Neutrophil (primary cell): ENCODE data around the gene RASA1.

Experiments used
- H3K27ac ChIP-seq: fragments of 200-600 bp; sonication (generic); 2 replicates; pipeline ENCODE4 v1.5.1; 2016; ENCODE audit warnings: mild to moderate bottlenecking, moderate library complexity
- H3K27me3 ChIP-seq: fragments of 200-600 bp; sonication (generic); 2 replicates; pipeline ENCODE4 v1.6.0; 2016; ENCODE audit warnings: mild to moderate bottlenecking
- H3K36me3 ChIP-seq: fragments of 200-600 bp; sonication (generic); 2 replicates; pipeline ENCODE4 v1.5.1; 2017
- H3K4me1 ChIP-seq, 2 experiments: fragments of 200-600 bp in 1 of 2; sonication (generic) in 1 of 2; 1 replicate in 1 of 2; 2 replicates in 1 of 2; pipeline versions ENCODE4 v1.5.1 to v1.6.1; 2013 to 2016; ENCODE audit warnings: low read depth in 1 of 2, low read length in 1 of 2, mild to moderate bottlenecking in 1 of 2, moderate library complexity in 1 of 2; ENCODE audit not compliant: control insufficient read depth in 1 of 2, insufficient read depth in 1 of 2
- H3K4me3 ChIP-seq, 2 experiments: fragments of 200-600 bp in 1 of 2; sonication (generic) in 1 of 2; 1 replicate in 1 of 2; 2 replicates in 1 of 2; pipeline ENCODE4 v1.5.1; 2013 to 2016; ENCODE audit warnings: low read depth in 1 of 2, low read length in 1 of 2, mild to moderate bottlenecking in 1 of 2, moderate library complexity in 1 of 2
- H3K9me3 ChIP-seq: fragments of 200-600 bp; sonication (generic); 2 replicates; pipeline ENCODE4 v1.5.1; 2016
- TF ChIP-seq, protein P1 (sequence below): fragments of 200-600 bp; sonication (generic); IDR thresholded peaks from 2 replicates; pipeline ENCODE4 v1.5.1; 2016; ENCODE audit warnings: antibody characterized with exemption

Gene RASA1

DNA sequence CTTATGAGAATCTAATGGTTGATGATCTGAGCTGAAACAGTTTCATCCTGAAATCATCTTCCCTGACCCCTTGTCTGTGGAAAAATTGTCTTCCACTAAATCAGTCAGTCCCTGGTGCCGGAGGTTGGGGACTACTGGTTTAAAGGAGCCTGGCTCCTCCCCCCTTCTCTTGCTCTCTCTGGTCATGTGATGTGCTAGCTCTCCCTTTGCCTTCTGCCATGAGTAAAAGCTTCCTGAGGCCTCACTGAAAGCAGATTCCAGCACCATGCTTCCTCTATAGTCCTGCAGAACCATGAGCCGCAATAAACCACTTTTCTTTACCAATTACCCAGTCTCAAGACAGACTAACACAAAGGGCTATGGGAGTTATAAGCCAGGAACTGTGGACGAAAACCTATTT lies 54.7 kb downstream of the RASA1 start:
- peak overlapping the region; percentile 1 for H3K27ac ChIP-seq
- no peaks in the 10 kb centered on the region for H3K27me3 ChIP-seq
- no peaks in the 10 kb centered on the region for H3K36me3 ChIP-seq
- H3K4me3 ChIP-seq, result no peak overlapping the region
- H3K9me3 ChIP-seq, result no peaks in the 10 kb centered on the region
- H3K4me1 ChIP-seq, result no peaks in the 10 kb centered on the region
- TF ChIP-seq, protein P1, sequence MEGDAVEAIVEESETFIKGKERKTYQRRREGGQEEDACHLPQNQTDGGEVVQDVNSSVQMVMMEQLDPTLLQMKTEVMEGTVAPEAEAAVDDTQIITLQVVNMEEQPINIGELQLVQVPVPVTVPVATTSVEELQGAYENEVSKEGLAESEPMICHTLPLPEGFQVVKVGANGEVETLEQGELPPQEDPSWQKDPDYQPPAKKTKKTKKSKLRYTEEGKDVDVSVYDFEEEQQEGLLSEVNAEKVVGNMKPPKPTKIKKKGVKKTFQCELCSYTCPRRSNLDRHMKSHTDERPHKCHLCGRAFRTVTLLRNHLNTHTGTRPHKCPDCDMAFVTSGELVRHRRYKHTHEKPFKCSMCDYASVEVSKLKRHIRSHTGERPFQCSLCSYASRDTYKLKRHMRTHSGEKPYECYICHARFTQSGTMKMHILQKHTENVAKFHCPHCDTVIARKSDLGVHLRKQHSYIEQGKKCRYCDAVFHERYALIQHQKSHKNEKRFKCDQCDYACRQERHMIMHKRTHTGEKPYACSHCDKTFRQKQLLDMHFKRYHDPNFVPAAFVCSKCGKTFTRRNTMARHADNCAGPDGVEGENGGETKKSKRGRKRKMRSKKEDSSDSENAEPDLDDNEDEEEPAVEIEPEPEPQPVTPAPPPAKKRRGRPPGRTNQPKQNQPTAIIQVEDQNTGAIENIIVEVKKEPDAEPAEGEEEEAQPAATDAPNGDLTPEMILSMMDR, result no peak

DNA sequence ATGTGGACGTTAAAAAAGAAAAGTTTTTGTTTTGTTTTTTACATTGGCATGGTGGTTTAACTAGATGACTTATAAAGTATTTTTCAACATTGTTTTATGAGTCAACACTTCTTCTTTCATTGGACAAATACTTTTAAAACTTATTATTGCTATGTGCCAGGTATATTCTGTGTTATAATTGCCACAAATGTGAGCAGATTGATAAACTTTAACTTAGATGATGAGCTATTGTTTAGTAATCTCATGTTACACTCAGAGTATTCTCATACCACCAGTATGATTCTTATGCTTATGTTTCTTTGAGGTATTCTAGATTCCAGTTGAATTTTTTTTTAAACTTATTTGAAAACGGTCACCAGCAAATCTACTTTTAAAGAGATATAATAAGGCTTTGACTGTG lies 60.3 kb downstream of the RASA1 start:
- Histone ChIP-seq H3K27ac (no peak overlapping the region), H3K27me3 (no peaks in the 10 kb centered on the region)
- TF ChIP-seq, protein P1, result no peak

DNA sequence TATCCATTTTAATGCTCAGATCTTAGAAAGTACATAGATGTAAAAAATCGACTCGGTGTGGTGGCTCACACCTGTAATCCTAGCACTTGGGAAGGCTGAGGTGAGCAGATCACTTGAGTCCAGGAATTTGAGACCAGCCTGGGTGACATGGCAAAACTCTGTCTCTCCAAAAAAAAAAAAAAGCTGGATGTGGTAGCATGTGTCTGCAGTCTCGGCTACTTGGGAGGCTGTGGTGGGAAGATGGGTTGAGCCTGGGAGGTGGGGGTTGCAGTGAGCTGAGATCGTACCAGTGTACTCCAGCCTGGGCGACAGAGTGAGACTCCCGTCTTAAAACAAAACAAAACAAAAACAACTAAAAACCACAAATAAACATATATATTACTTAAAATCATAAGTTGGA lies 61.4 kb downstream of the RASA1 start:
- Histone ChIP-seq H3K9me3 (no peaks in the 10 kb centered on the region), H3K36me3 (peaks cover 15% of the 10 kb centered on the region), H3K4me1 (no peaks in the 10 kb centered on the region), H3K4me3 (no peak overlapping the region), H3K27me3 (no peaks in the 10 kb centered on the region), H3K27ac (no peak overlapping the region)
- TF ChIP-seq, protein P1, result no peak

More for the DNA sequence above, 60.3 kb downstream of the RASA1 start:
- H3K9me3 ChIP-seq, result no peaks in the 10 kb centered on the region
- no peak overlapping the region for H3K4me3 ChIP-seq
- H3K36me3 ChIP-seq, result peaks cover 9% of the 10 kb centered on the region
- H3K4me1 ChIP-seq, result no peaks in the 10 kb centered on the region

DNA sequence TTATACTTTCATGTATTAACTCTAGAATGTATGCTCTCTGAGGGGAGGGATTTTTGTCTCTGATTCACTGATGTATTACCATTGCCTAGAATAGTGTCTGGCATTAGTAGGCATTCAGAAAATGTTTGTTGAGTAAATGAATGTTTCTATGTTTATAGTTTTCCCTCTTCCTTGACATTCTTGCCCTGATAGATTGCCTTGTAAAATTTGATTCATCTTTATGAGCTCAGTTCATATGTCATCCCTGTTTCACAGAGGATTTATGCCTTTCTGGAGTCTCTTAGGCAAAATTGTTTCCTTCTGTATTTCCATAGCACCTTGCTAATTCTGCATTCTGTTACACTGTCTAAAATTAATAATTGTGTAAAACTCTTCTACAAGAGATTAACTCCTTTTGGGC lies 72.3 kb downstream of the RASA1 start:
- Histone ChIP-seq H3K4me1 (peaks cover 6 to 14% of the 10 kb centered on the region in 2 experiments), H3K27ac (no peak overlapping the region), H3K27me3 (no peaks in the 10 kb centered on the region), H3K4me3 (no peak overlapping the region), H3K9me3 (no peaks in the 10 kb centered on the region), H3K36me3 (peaks cover 37% of the 10 kb centered on the region)
- TF ChIP-seq, protein P1, result no peak

DNA sequence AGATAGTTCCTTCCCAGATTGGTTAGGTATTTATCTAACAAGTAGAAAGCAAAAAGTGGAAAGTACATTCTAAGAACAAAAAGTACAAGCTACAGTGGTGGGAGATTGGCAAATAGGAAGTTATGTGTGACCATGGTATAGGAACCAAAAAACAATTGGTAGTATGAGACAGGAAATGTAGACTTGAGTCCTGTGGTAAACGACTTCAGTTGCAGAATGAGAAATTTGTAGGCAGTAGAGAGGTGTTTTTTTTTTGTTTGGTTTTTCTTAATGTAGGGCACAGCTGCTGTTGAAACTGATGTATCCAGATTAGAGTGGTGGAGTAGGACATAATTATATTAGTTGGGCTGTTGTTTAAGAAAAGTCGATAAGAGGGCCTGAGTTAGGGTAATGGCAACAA lies 73.0 kb downstream of the RASA1 start:
- H3K27ac ChIP-seq, result peak overlapping the region; percentile 47
- no peaks in the 10 kb centered on the region for H3K9me3 ChIP-seq
- H3K27me3 ChIP-seq, result no peaks in the 10 kb centered on the region
- H3K4me3 ChIP-seq, result no peak overlapping the region
- peaks cover 5 to 13% of the 10 kb centered on the region in 2 experiments for H3K4me1 ChIP-seq
- H3K36me3 ChIP-seq, result peaks cover 40% of the 10 kb centered on the region
- TF ChIP-seq, protein P1, result no peak

DNA sequence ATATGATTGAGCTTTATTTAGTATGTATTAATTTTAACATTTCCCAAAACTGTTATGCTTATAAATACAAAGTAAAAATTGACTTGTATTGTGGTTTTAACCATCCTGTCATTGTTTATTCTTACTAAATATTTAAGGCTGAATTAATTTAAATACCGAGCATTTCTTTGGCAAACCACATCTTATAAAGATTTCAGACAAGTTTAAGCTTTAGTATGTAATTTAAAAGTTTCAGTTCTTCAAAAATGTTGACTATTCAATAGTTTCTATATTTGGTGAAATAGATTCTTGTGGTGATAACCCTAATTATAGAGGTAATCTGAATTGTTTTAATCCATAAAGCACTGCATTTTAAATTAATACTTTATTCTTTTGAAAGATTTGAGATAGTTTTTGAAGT lies 79.6 kb downstream of the RASA1 start:
- Histone ChIP-seq H3K27ac (no peak overlapping the region), H3K36me3 (peaks cover 21% of the 10 kb centered on the region), H3K27me3 (no peaks in the 10 kb centered on the region), H3K4me1 (no peaks in the 10 kb centered on the region), H3K9me3 (no peaks in the 10 kb centered on the region), H3K4me3 (no peak overlapping the region)
- TF ChIP-seq, protein P1, result no peak
